Stimulated activated CD4-positive, alpha-beta T cell treated with anti-CD3 and anti-CD28 coated beads, TNF-alpha, amount 100 ng/mL, for 24 hours (primary cell): ENCODE measurements around the gene OR6N2.
A peak's percentile ranks its signal among the peaks of the same experiment; 100 is the strongest.

Experiments
- DNase-seq, 3 experiments: peaks; one replicate each; pipeline ENCODE4 v3.0.0-alpha.2; 2020; ENCODE audit warnings: low read depth in 3 of 3

The OR6N2 gene

GRCh38 chr1:158781104-158781503, at the start of gene OR6N2:
Gene OR6N2, minus strand, starts transcription at chr1:158781204. Its CDS starts 3,569 bp downstream, at chr1:158777635.
- DNase-seq, result no peak

- no peak for DNase-seq
Observed at GRCh38 chr1:158830074-158830677, 49.2 kb upstream of the OR6N2 start.

GRCh38 chr1:158821723-158822122, 40.7 kb upstream of the OR6N2 start:
- no peak for DNase-seq

- no peak for DNase-seq
Observed at GRCh38 chr1:158819461-158820443, 38.7 kb upstream of the OR6N2 start.

- no peak for DNase-seq
Observed at GRCh38 chr1:158818975-158819431, 38.0 kb upstream of the OR6N2 start.

- no peak for DNase-seq
Observed at GRCh38 chr1:158818560-158818959, 37.6 kb upstream of the OR6N2 start.

- DNase-seq, result no peak
Observed at GRCh38 chr1:158814970-158815369, 34.0 kb upstream of the OR6N2 start.

- DNase-seq, result no peak
Observed at GRCh38 chr1:158813164-158813563, 32.2 kb upstream of the OR6N2 start.

GRCh38 chr1:158812336-158812735, 31.3 kb upstream of the OR6N2 start:
- no peak for DNase-seq

- no peak for DNase-seq
Observed at GRCh38 chr1:158810311-158810710, 29.3 kb upstream of the OR6N2 start.

GRCh38 chr1:158809862-158810261, 28.9 kb upstream of the OR6N2 start:
- no peak for DNase-seq

GRCh38 chr1:158809256-158809655, 28.3 kb upstream of the OR6N2 start:
- DNase-seq, result no peak

- no peak for DNase-seq
Observed at GRCh38 chr1:158806916-158807536, 26.0 kb upstream of the OR6N2 start.

GRCh38 chr1:158803678-158804077, 22.7 kb upstream of the OR6N2 start:
- DNase-seq, result no peak

GRCh38 chr1:158801396-158801795, 20.4 kb upstream of the OR6N2 start:
- DNase-seq, result no peak

- no peak for DNase-seq
Observed at GRCh38 chr1:158800526-158800925, 19.5 kb upstream of the OR6N2 start.

GRCh38 chr1:158799689-158800088, 18.7 kb upstream of the OR6N2 start:
- no peak for DNase-seq

GRCh38 chr1:158798531-158798930, 17.5 kb upstream of the OR6N2 start:
- DNase-seq, result no peak

GRCh38 chr1:158794247-158794646, 13.2 kb upstream of the OR6N2 start:
- DNase-seq, result no peak

- peak in 1 of 3 experiments; percentile 21 for DNase-seq
Observed at GRCh38 chr1:158793604-158794003, 12.6 kb upstream of the OR6N2 start.

- DNase-seq, result no peak
Observed at GRCh38 chr1:158771950-158772866, 8.8 kb downstream of the OR6N2 start, which contains the start of gene OR6N1. Gene OR6N1, minus strand, starts transcription at chr1:158772195. Its CDS starts 5,513 bp downstream, at chr1:158766682.
